ENCODE data around the gene FEZF1.

DNA sequence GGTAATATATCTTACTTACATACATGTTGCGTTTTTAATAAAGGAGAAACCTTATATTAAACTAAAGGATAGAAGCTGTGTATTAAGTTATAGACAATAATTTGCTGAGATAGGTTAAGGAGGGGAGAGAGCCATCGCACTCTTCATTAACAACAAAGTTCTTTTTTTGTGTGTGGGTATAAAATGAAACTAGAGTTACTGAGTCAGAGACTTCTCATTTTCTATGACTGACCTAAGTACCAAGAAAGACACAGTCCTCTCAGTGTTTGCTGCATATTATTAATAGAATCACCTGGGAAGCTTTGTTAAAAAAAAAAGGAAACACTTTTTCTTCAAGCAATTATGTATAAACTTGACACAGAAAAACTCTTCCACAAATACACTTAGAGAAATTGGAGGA lies 31.4 kb downstream of the FEZF1 start:
- TF ChIP-seq POLR2A (IDR thresholded peaks at IDR 0.05; ENCODE audit: low read depth, low read length) (no peak), POLR2AphosphoS5 (IDR thresholded peaks at IDR 0.05; ENCODE audit: low read depth, low read length) (no peak)

Data from GM12892 (cell line).